ENCODE measurements around the gene CDK5RAP2. TPM values are rescaled to one million over a fixed set of nuclear protein-coding genes. Genes with fewer than 3 reads are reported as not detected.
"Not testable (repeated sequence)": the region's sequence is repeated elsewhere in the genome, so short reads cannot be mapped to it uniquely, and the experiment has no call there.

CDK5RAP2 gene
- total and polyA plus RNA-seq, 2 donors: 27.5 to 31.9 TPM

- H3K36me3 ChIP-seq (ENCODE audit: insufficient read depth); H3K27ac ChIP-seq (ENCODE audit: low read depth); DNase-seq (ENCODE audit: extremely low spot score); H3K4me3 ChIP-seq (ENCODE audit: low read depth, low read length); H3K4me1 ChIP-seq (ENCODE audit: insufficient read depth): not testable (repeated sequence)
- 94% methylated on average over 6 of the region's 7 CpGs for WGBS
Observed at GRCh38 chr9:120552210-120552704, 27.7 kb downstream of the CDK5RAP2 start.

GRCh38 chr9:120545701-120546550, 34.0 kb downstream of the CDK5RAP2 start:
- DNase-seq (ENCODE audit: extremely low spot score): no peak
- Histone ChIP-seq H3K36me3 (ENCODE audit: insufficient read depth) (peaks cover 9% of the 10 kb centered on the region), H3K4me3 (ENCODE audit: low read depth, low read length) (no peak overlapping the region), H3K4me1 (ENCODE audit: insufficient read depth) (no peaks in the 10 kb centered on the region), H3K27ac (ENCODE audit: low read depth) (no peak overlapping the region)
- WGBS: 85% methylated on average over 6 of the region's 6 CpGs

- DNase-seq (ENCODE audit: extremely low spot score): no peak
- Histone ChIP-seq H3K4me3 (ENCODE audit: low read depth, low read length) (no peak overlapping the region), H3K36me3 (ENCODE audit: insufficient read depth) (peaks cover 8% of the 10 kb centered on the region), H3K4me1 (ENCODE audit: insufficient read depth) (no peaks in the 10 kb centered on the region), H3K27ac (ENCODE audit: low read depth) (no peak overlapping the region)
- 82% methylated on average over 1 of the region's 1 CpG for WGBS
Observed at GRCh38 chr9:120544441-120544840, 35.5 kb downstream of the CDK5RAP2 start.

GRCh38 chr9:120542701-120543490, 37.1 kb downstream of the CDK5RAP2 start:
- Histone ChIP-seq H3K4me1 (ENCODE audit: insufficient read depth) (no peaks in the 10 kb centered on the region), H3K4me3 (ENCODE audit: low read depth, low read length) (no peak overlapping the region), H3K36me3 (ENCODE audit: insufficient read depth) (peaks cover 7% of the 10 kb centered on the region), H3K27ac (ENCODE audit: low read depth) (no peak overlapping the region)
- no peak for DNase-seq (ENCODE audit: extremely low spot score)
- 96% methylated on average over 7 of the region's 7 CpGs for WGBS

GRCh38 chr9:120541921-120542320, 38.0 kb downstream of the CDK5RAP2 start:
- no peaks in the 10 kb centered on the region for H3K4me1 ChIP-seq (ENCODE audit: insufficient read depth)
- 85% methylated on average over 2 of the region's 2 CpGs for WGBS
- peaks cover 7% of the 10 kb centered on the region for H3K36me3 ChIP-seq (ENCODE audit: insufficient read depth)
- H3K27ac ChIP-seq (ENCODE audit: low read depth): no peak overlapping the region
- no peak overlapping the region for H3K4me3 ChIP-seq (ENCODE audit: low read depth, low read length)
- no peak for DNase-seq (ENCODE audit: extremely low spot score)

GRCh38 chr9:120539951-120540350, 40.0 kb downstream of the CDK5RAP2 start:
- DNase-seq (ENCODE audit: extremely low spot score): no peak
- Histone ChIP-seq H3K36me3 (ENCODE audit: insufficient read depth) (peaks cover 3% of the 10 kb centered on the region), H3K4me3 (ENCODE audit: low read depth, low read length) (no peak overlapping the region), H3K4me1 (ENCODE audit: insufficient read depth) (no peaks in the 10 kb centered on the region), H3K27ac (ENCODE audit: low read depth) (no peak overlapping the region)
- WGBS: 88% methylated on average over 9 of the region's 9 CpGs

GRCh38 chr9:120538339-120538738, 41.6 kb downstream of the CDK5RAP2 start:
- Histone ChIP-seq H3K27ac (ENCODE audit: low read depth) (no peak overlapping the region), H3K36me3 (ENCODE audit: insufficient read depth) (no peaks in the 10 kb centered on the region), H3K4me3 (ENCODE audit: low read depth, low read length) (no peak overlapping the region), H3K4me1 (ENCODE audit: insufficient read depth) (no peaks in the 10 kb centered on the region)
- 75% methylated on average over 3 of the region's 3 CpGs for WGBS
- DNase-seq (ENCODE audit: extremely low spot score): no peak

GRCh38 chr9:120536949-120537640, 42.9 kb downstream of the CDK5RAP2 start:
- 90% methylated on average over 5 of the region's 5 CpGs for whole genome bisulfite sequencing
- H3K36me3 ChIP-seq (ENCODE audit: insufficient read depth): no peaks in the 10 kb centered on the region

GRCh38 chr9:120536094-120536493, 43.9 kb downstream of the CDK5RAP2 start:
- no peak for DNase-seq (ENCODE audit: extremely low spot score)

More at GRCh38 chr9:120536949-120537640, 42.9 kb downstream of the CDK5RAP2 start:
- Histone ChIP-seq H3K27ac (ENCODE audit: low read depth) (no peak overlapping the region), H3K4me1 (ENCODE audit: insufficient read depth) (no peaks in the 10 kb centered on the region), H3K4me3 (ENCODE audit: low read depth, low read length) (no peak overlapping the region)
- DNase-seq (ENCODE audit: extremely low spot score): no peak

GRCh38 chr9:120534266-120534665, 45.7 kb downstream of the CDK5RAP2 start:
- H3K4me1 ChIP-seq (ENCODE audit: insufficient read depth): no peaks in the 10 kb centered on the region
- H3K27ac ChIP-seq (ENCODE audit: low read depth): no peak overlapping the region
- H3K4me3 ChIP-seq (ENCODE audit: low read depth, low read length): no peak overlapping the region
- no peaks in the 10 kb centered on the region for H3K36me3 ChIP-seq (ENCODE audit: insufficient read depth)
- DNase-seq (ENCODE audit: extremely low spot score): no peak
- 68% methylated on average over 2 of the region's 2 CpGs for WGBS

More at GRCh38 chr9:120536094-120536493, 43.9 kb downstream of the CDK5RAP2 start:
- Histone ChIP-seq H3K4me3 (ENCODE audit: low read depth, low read length) (no peak overlapping the region), H3K27ac (ENCODE audit: low read depth) (no peak overlapping the region), H3K36me3 (ENCODE audit: insufficient read depth) (no peaks in the 10 kb centered on the region), H3K4me1 (ENCODE audit: insufficient read depth) (no peaks in the 10 kb centered on the region)
- WGBS: 92% methylated on average over 6 of the region's 6 CpGs

- no peaks in the 10 kb centered on the region for H3K36me3 ChIP-seq (ENCODE audit: insufficient read depth)
- H3K27ac ChIP-seq (ENCODE audit: low read depth): no peak overlapping the region
- H3K4me1 ChIP-seq (ENCODE audit: insufficient read depth): no peaks in the 10 kb centered on the region
- 88% methylated on average over 10 of the region's 10 CpGs for WGBS
- no peak for DNase-seq (ENCODE audit: extremely low spot score)
- H3K4me3 ChIP-seq (ENCODE audit: low read depth, low read length): no peak overlapping the region
Observed at GRCh38 chr9:120532891-120533290, 47.1 kb downstream of the CDK5RAP2 start.

GRCh38 chr9:120532475-120532874, 47.5 kb downstream of the CDK5RAP2 start:
- no peak overlapping the region for H3K4me3 ChIP-seq (ENCODE audit: low read depth, low read length)
- 83% methylated on average over 6 of the region's 6 CpGs for WGBS
- no peak for DNase-seq (ENCODE audit: extremely low spot score)
- H3K27ac ChIP-seq (ENCODE audit: low read depth): no peak overlapping the region
- no peaks in the 10 kb centered on the region for H3K4me1 ChIP-seq (ENCODE audit: insufficient read depth)
- H3K36me3 ChIP-seq (ENCODE audit: insufficient read depth): no peaks in the 10 kb centered on the region

- DNase-seq (ENCODE audit: extremely low spot score): no peak
- Histone ChIP-seq H3K27ac (ENCODE audit: low read depth) (no peak overlapping the region), H3K4me3 (ENCODE audit: low read depth, low read length) (no peak overlapping the region), H3K36me3 (ENCODE audit: insufficient read depth) (no peaks in the 10 kb centered on the region), H3K4me1 (ENCODE audit: insufficient read depth) (no peaks in the 10 kb centered on the region)
- 87% methylated on average over 2 of the region's 2 CpGs for WGBS
Observed at GRCh38 chr9:120531683-120532300, 48.2 kb downstream of the CDK5RAP2 start.

All from urinary bladder (tissue), 4 donors.